ENCODE measurements around the gene LRP2. TPM values are rescaled to one million over a fixed set of nuclear protein-coding genes. Genes with fewer than 3 reads are reported as not detected.

Gene LRP2
- total and polyA plus RNA-seq, 4 experiments from 2014 or later = not detected

GRCh38 chr2:169348321-169349024 is 13.9 kb downstream of the LRP2 start:
- Mint-ChIP-seq H3K4me1 (no peaks in the 10 kb centered on the region), H3K9me3 (no peaks in the 10 kb centered on the region), H3K27ac (no peak overlapping the region), H3K4me3 (no peak overlapping the region), H3K36me3 (no peaks in the 10 kb centered on the region), H3K27me3 (peaks cover 4 to 5% of the 10 kb centered on the region in 2 donors)
- Histone ChIP-seq H3K27me3 (ENCODE audit: insufficient read depth, low read length) (no peaks in the 10 kb centered on the region), H3K9me3 (ENCODE audit: control insufficient read depth in 1 of 2, low read length in 2 of 2) (no peaks in the 10 kb centered on the region), H3K4me3 (ENCODE audit: low read length in 2 of 2) (no peak overlapping the region), H3K4me1 (ENCODE audit: insufficient read depth, low read length) (no peaks in the 10 kb centered on the region), H3K27ac (ENCODE audit: low read depth, low read length) (no peak overlapping the region), H3K36me3 (ENCODE audit: insufficient read depth, low read length) (no peaks in the 10 kb centered on the region)
- intact Hi-C loops (cut with micrococcal nuclease) = no loop called here
- CTCF ChIA-PET (ENCODE audit: partially characterized antibody) = no interaction called here
- POLR2A ChIA-PET (ENCODE audit: partially characterized antibody) = no interaction called here
- no peak for DNase-seq

- H3K27ac Mint-ChIP-seq = no peak overlapping the region
Observed at GRCh38 chr2:169345486-169346437, 16.6 kb downstream of the LRP2 start.

GRCh38 chr2:169344736-169345485 is 17.4 kb downstream of the LRP2 start:
- H3K36me3 Mint-ChIP-seq = no peaks in the 10 kb centered on the region
- H3K4me3 Mint-ChIP-seq = no peak overlapping the region
- H3K4me1 Mint-ChIP-seq = no peaks in the 10 kb centered on the region
- peaks cover 11 to 13% of the 10 kb centered on the region in 2 donors for H3K27me3 Mint-ChIP-seq
- H3K36me3 ChIP-seq (ENCODE audit: insufficient read depth, low read length) = no peaks in the 10 kb centered on the region
- H3K27ac Mint-ChIP-seq = no peak overlapping the region
- H3K27ac ChIP-seq (ENCODE audit: low read depth, low read length) = no peak overlapping the region
- no peaks in the 10 kb centered on the region for H3K9me3 Mint-ChIP-seq
- H3K4me1 ChIP-seq (ENCODE audit: insufficient read depth, low read length) = no peaks in the 10 kb centered on the region
- no peak overlapping the region for H3K4me3 ChIP-seq (ENCODE audit: low read length in 2 of 2)
- intact Hi-C loops (cut with micrococcal nuclease) = no loop called here
- ChIA-PET CTCF (ENCODE audit: partially characterized antibody) (no interaction called here), POLR2A (ENCODE audit: partially characterized antibody) (no interaction called here)
- H3K27me3 ChIP-seq (ENCODE audit: insufficient read depth, low read length) = no peaks in the 10 kb centered on the region
- DNase-seq = no peak
- H3K9me3 ChIP-seq (ENCODE audit: control insufficient read depth in 1 of 2, low read length in 2 of 2) = no peaks in the 10 kb centered on the region

More at GRCh38 chr2:169345486-169346437, 16.6 kb downstream of the LRP2 start:
- Histone ChIP-seq H3K36me3 (ENCODE audit: insufficient read depth, low read length) (no peaks in the 10 kb centered on the region), H3K4me1 (ENCODE audit: insufficient read depth, low read length) (no peaks in the 10 kb centered on the region), H3K27ac (ENCODE audit: low read depth, low read length) (no peak overlapping the region), H3K27me3 (ENCODE audit: insufficient read depth, low read length) (no peaks in the 10 kb centered on the region), H3K4me3 (ENCODE audit: low read length in 2 of 2) (no peak overlapping the region), H3K9me3 (ENCODE audit: control insufficient read depth in 1 of 2, low read length in 2 of 2) (no peaks in the 10 kb centered on the region)
- ChIA-PET CTCF (ENCODE audit: partially characterized antibody) (no interaction called here), POLR2A (ENCODE audit: partially characterized antibody) (no interaction called here)
- no peak overlapping the region for H3K4me3 Mint-ChIP-seq
- H3K9me3 Mint-ChIP-seq = no peaks in the 10 kb centered on the region
- intact Hi-C loops (cut with micrococcal nuclease) = no loop called here
- peaks cover 10 to 13% of the 10 kb centered on the region in 2 donors for H3K27me3 Mint-ChIP-seq
- no peak for DNase-seq
- H3K4me1 Mint-ChIP-seq = no peaks in the 10 kb centered on the region
- H3K36me3 Mint-ChIP-seq = no peaks in the 10 kb centered on the region

- no peaks in the 10 kb centered on the region for H3K36me3 ChIP-seq (ENCODE audit: insufficient read depth, low read length)
- H3K27ac ChIP-seq (ENCODE audit: low read depth, low read length) = no peak overlapping the region
- H3K27me3 ChIP-seq (ENCODE audit: insufficient read depth, low read length) = no peaks in the 10 kb centered on the region
- POLR2A ChIA-PET (ENCODE audit: partially characterized antibody) = no interaction called here
- Mint-ChIP-seq H3K4me3 (no peak overlapping the region), H3K9me3 (no peaks in the 10 kb centered on the region), H3K27ac (no peak overlapping the region), H3K27me3 (peaks cover 12% of the 10 kb centered on the region in 2 donors), H3K36me3 (no peaks in the 10 kb centered on the region), H3K4me1 (no peaks in the 10 kb centered on the region)
- H3K4me1 ChIP-seq (ENCODE audit: insufficient read depth, low read length) = no peaks in the 10 kb centered on the region
- no peaks in the 10 kb centered on the region for H3K9me3 ChIP-seq (ENCODE audit: control insufficient read depth in 1 of 2, low read length in 2 of 2)
- no peak for DNase-seq
- CTCF ChIA-PET (ENCODE audit: partially characterized antibody) = no interaction called here
- no peak overlapping the region for H3K4me3 ChIP-seq (ENCODE audit: low read length in 2 of 2)
- intact Hi-C loops (cut with micrococcal nuclease) = no loop called here
Observed at GRCh38 chr2:169343202-169343601, 19.1 kb downstream of the LRP2 start.

- Histone ChIP-seq H3K27ac (ENCODE audit: low read depth, low read length) (no peak overlapping the region), H3K4me3 (ENCODE audit: low read length in 2 of 2) (no peak overlapping the region), H3K9me3 (ENCODE audit: control insufficient read depth in 1 of 2, low read length in 2 of 2) (no peaks in the 10 kb centered on the region), H3K36me3 (ENCODE audit: insufficient read depth, low read length) (no peaks in the 10 kb centered on the region), H3K27me3 (ENCODE audit: insufficient read depth, low read length) (no peaks in the 10 kb centered on the region), H3K4me1 (ENCODE audit: insufficient read depth, low read length) (no peaks in the 10 kb centered on the region)
- Mint-ChIP-seq H3K4me3 (no peak overlapping the region), H3K9me3 (no peaks in the 10 kb centered on the region), H3K27me3 (peaks cover 14 to 23% of the 10 kb centered on the region in 2 donors), H3K27ac (no peak overlapping the region), H3K4me1 (no peaks in the 10 kb centered on the region), H3K36me3 (no peaks in the 10 kb centered on the region)
- ChIA-PET CTCF (ENCODE audit: partially characterized antibody) (no interaction called here), POLR2A (ENCODE audit: partially characterized antibody) (no interaction called here)
- intact Hi-C loops (cut with micrococcal nuclease) = no loop called here
- no peak for DNase-seq
Observed at GRCh38 chr2:169339657-169340056, 22.7 kb downstream of the LRP2 start.

GRCh38 chr2:169336695-169337094 is 25.6 kb downstream of the LRP2 start:
- Mint-ChIP-seq H3K4me1 (no peaks in the 10 kb centered on the region), H3K9me3 (no peaks in the 10 kb centered on the region), H3K27me3 (peaks cover 9 to 19% of the 10 kb centered on the region in 2 donors), H3K27ac (no peak overlapping the region), H3K4me3 (no peak overlapping the region), H3K36me3 (no peaks in the 10 kb centered on the region)
- no peak for DNase-seq
- ChIA-PET POLR2A (ENCODE audit: partially characterized antibody) (no interaction called here), CTCF (ENCODE audit: partially characterized antibody) (no interaction called here)
- intact Hi-C loops (cut with micrococcal nuclease) = no loop called here
- H3K4me1 ChIP-seq (ENCODE audit: insufficient read depth, low read length) = no peaks in the 10 kb centered on the region
- no peaks in the 10 kb centered on the region for H3K27me3 ChIP-seq (ENCODE audit: insufficient read depth, low read length)
- H3K9me3 ChIP-seq (ENCODE audit: control insufficient read depth in 1 of 2, low read length in 2 of 2) = no peaks in the 10 kb centered on the region
- H3K36me3 ChIP-seq (ENCODE audit: insufficient read depth, low read length) = no peaks in the 10 kb centered on the region
- no peak overlapping the region for H3K27ac ChIP-seq (ENCODE audit: low read depth, low read length)
- no peak overlapping the region for H3K4me3 ChIP-seq (ENCODE audit: low read length in 2 of 2)

- Mint-ChIP-seq H3K9me3 (no peaks in the 10 kb centered on the region), H3K4me3 (no peak overlapping the region), H3K27ac (no peak overlapping the region), H3K36me3 (no peaks in the 10 kb centered on the region), H3K27me3 (peaks cover 7 to 8% of the 10 kb centered on the region in 2 donors), H3K4me1 (no peaks in the 10 kb centered on the region)
- DNase-seq = no peak
- no peaks in the 10 kb centered on the region for H3K36me3 ChIP-seq (ENCODE audit: insufficient read depth, low read length)
- no peaks in the 10 kb centered on the region for H3K27me3 ChIP-seq (ENCODE audit: insufficient read depth, low read length)
- no peak overlapping the region for H3K4me3 ChIP-seq (ENCODE audit: low read length in 2 of 2)
- H3K9me3 ChIP-seq (ENCODE audit: control insufficient read depth in 1 of 2, low read length in 2 of 2) = no peaks in the 10 kb centered on the region
- intact Hi-C loops (cut with micrococcal nuclease) = no loop called here
- no peaks in the 10 kb centered on the region for H3K4me1 ChIP-seq (ENCODE audit: insufficient read depth, low read length)
- ChIA-PET CTCF (ENCODE audit: partially characterized antibody) (no interaction called here), POLR2A (ENCODE audit: partially characterized antibody) (no interaction called here)
- H3K27ac ChIP-seq (ENCODE audit: low read depth, low read length) = no peak overlapping the region
Observed at GRCh38 chr2:169330555-169331198, 31.7 kb downstream of the LRP2 start.
